Sigmoid colon (tissue), 7 donors: ENCODE measurements around the gene ZNF487. TPM values are rescaled to one million over a fixed set of nuclear protein-coding genes. Genes with fewer than 3 reads are reported as not detected.
"Not testable (repeated sequence)": the region's sequence is repeated elsewhere in the genome, so short reads cannot be mapped to it uniquely, and the experiment has no call there.

ENCODE experiments used
- DNase-seq: peaks from one replicate; pipeline ENCODE4 v3.0.0-alpha.2; 2019
- H3K27ac ChIP-seq, 4 donors: fragments of 200-600 bp; sonication (generic); one replicate each; pipeline ENCODE4 v1.5.1; 2016 to 2019; ENCODE audit warnings: mild to moderate bottlenecking in 1 of 4
- H3K27me3 ChIP-seq, 3 donors: fragments of 200-600 bp; sonication (generic); one replicate each; pipeline ENCODE4 v1.5.1; 2019; ENCODE audit warnings: mild to moderate bottlenecking in 1 of 3
- H3K36me3 ChIP-seq, 4 donors: fragments of 200-600 bp; sonication (generic); one replicate each; pipeline ENCODE4 v1.5.1; 2016 to 2019
- H3K4me1 ChIP-seq, 4 donors: fragments of 200-600 bp; sonication (generic); one replicate each; pipeline ENCODE4 v1.5.1; 2017 to 2019
- H3K4me3 ChIP-seq, 4 donors: fragments of 200-600 bp; sonication (generic); one replicate each; pipeline ENCODE4 v1.5.1; 2017 to 2019; ENCODE audit warnings: mild to moderate bottlenecking in 2 of 4, moderate library complexity in 1 of 4
- H3K9me3 ChIP-seq, 4 donors: fragments of 200-600 bp in 3 of 4; sonication (generic) in 3 of 4; one replicate each; pipeline versions ENCODE4 v1.5.1 to v1.6.1; 2013 to 2019
- CTCF ChIP-seq, 4 experiments: fragments of 450-650 bp in 3 of 4; fragments of 200-600 bp in 1 of 4; IDR thresholded peaks; one replicate each; pipeline ENCODE4 v1.5.1; 2016 to 2019; ENCODE audit warnings: antibody characterized with exemption in 4 of 4, mild to moderate bottlenecking in 3 of 4, moderate library complexity in 2 of 4
- EP300 ChIP-seq, 4 donors: sonication (generic); formaldehyde crosslinking; IDR thresholded peaks; one replicate each; pipeline ENCODE4 v1.6.1; 2017; ENCODE audit warnings: antibody characterized with exemption in 4 of 4
- POLR2A ChIP-seq, 2 donors: fragments of 450-650 bp; IDR thresholded peaks; one replicate each; pipeline ENCODE4 v1.6.1; 2016; ENCODE audit warnings: antibody characterized with exemption in 2 of 2, mild to moderate bottlenecking in 2 of 2, moderate library complexity in 2 of 2
- POLR2AphosphoS5 ChIP-seq, 4 donors: sonication (generic); formaldehyde crosslinking; IDR thresholded peaks; one replicate each; pipeline ENCODE4 v1.6.1; 2017; ENCODE audit warnings: antibody characterized with exemption in 4 of 4
- WGBS, 2 donors: extraction: QIAGEN DNeasy Blood & Tissue Kit; methylation state at CpG; one replicate each; pipeline ENCODE4 v1.1.7; 2013; 5-methylcytosine and 5-hydroxymethylcytosine counted together
- intact Hi-C: fragments of 100-400 bp; cut with DNase I; formaldehyde crosslinking; loops from one replicate; pipeline ENCODE4 v1.15.1; 2023
- polyA plus RNA-seq, 3 donors: library from polyadenylated mRNA; stranded (reverse); fragments of 200-250 nt; gene quantifications; one replicate each; pipeline ENCODE4 v1.2.3, GENCODE V29; 2013
- total RNA-seq, 4 donors: library from RNA; depleted of rRNA; stranded (reverse); fragments of >200 nt; gene quantifications; one replicate each; pipeline ENCODE4 v1.1.0, GENCODE V29; 2016
- donor health status: healthy with polysubstance abuse.
- donor health status: Bipolar disorder and iron deficiency.
- donor health status: healthy.

Gene ZNF487
- total and polyA plus RNA-seq, 7 donors, result 5.3 to 21.6 (median 6.6) TPM

GRCh38 chr10:43444323-43444722 lies 7.4 kb downstream of the ZNF487 start:
- WGBS, 2 donors, result 71 to 79% methylated on average over 7 of the region's 7 CpGs
- intact Hi-C loops, result no loop called here
- peak; percentile 14 for DNase-seq
- Histone ChIP-seq H3K4me3 (no peak overlapping the region), H3K4me1 (no peaks in the 10 kb centered on the region), H3K9me3 (no peaks in the 10 kb centered on the region), H3K36me3 (peaks cover 0 to 4% (median 0%) of the 10 kb centered on the region in 4 donors), H3K27me3 (no peaks in the 10 kb centered on the region), H3K27ac (no peak overlapping the region)
- TF ChIP-seq EP300 (IDR thresholded peaks at IDR 0.05) (no peak), POLR2A (IDR thresholded peaks at IDR 0.05) (no peak), POLR2AphosphoS5 (IDR thresholded peaks at IDR 0.05) (no peak), CTCF (IDR thresholded peaks at IDR 0.05) (no peak)

- Histone ChIP-seq H3K9me3 (no peaks in the 10 kb centered on the region), H3K4me1 (no peaks in the 10 kb centered on the region), H3K4me3 (no peak overlapping the region), H3K27ac (no peak overlapping the region), H3K27me3 (no peaks in the 10 kb centered on the region), H3K36me3 (peaks cover 0 to 4% (median 0%) of the 10 kb centered on the region in 4 donors)
- TF ChIP-seq POLR2AphosphoS5 (IDR thresholded peaks at IDR 0.05), result no peak
- no peak for TF ChIP-seq POLR2A (IDR thresholded peaks at IDR 0.05)
- TF ChIP-seq CTCF (IDR thresholded peaks at IDR 0.05), result no peak
- TF ChIP-seq EP300 (IDR thresholded peaks at IDR 0.05), result no peak
- intact Hi-C loops, result no loop called here
- 88 to 90% methylated on average over 2 of the region's 2 CpGs for WGBS, 2 donors
- DNase-seq, result no peak
These were observed 8.1 kb downstream of the ZNF487 start for GRCh38 chr10:43444897-43445466.

GRCh38 chr10:43446219-43447017 lies 9.5 kb downstream of the ZNF487 start:
- H3K4me1 ChIP-seq, intact Hi-C loops, H3K9me3 ChIP-seq, H3K27me3 ChIP-seq, DNase-seq, H3K27ac ChIP-seq, H3K4me3 ChIP-seq, H3K36me3 ChIP-seq: not testable (repeated sequence)
- 96 to 98% methylated on average over 53 of the region's 53 CpGs for WGBS, 2 donors

GRCh38 chr10:43448742-43449141 lies 11.8 kb downstream of the ZNF487 start:
- TF ChIP-seq POLR2AphosphoS5 (IDR thresholded peaks at IDR 0.05), result no peak
- TF ChIP-seq EP300 (IDR thresholded peaks at IDR 0.05), result no peak
- no peak for TF ChIP-seq CTCF (IDR thresholded peaks at IDR 0.05)
- no peak for TF ChIP-seq POLR2A (IDR thresholded peaks at IDR 0.05)
- DNase-seq, result no peak
- 94 to 97% methylated on average over 2 of the region's 2 CpGs for WGBS, 2 donors
- Histone ChIP-seq H3K9me3 (no peaks in the 10 kb centered on the region), H3K36me3 (peaks cover 0 to 4% (median 0%) of the 10 kb centered on the region in 4 donors), H3K27ac (no peak overlapping the region), H3K27me3 (no peaks in the 10 kb centered on the region), H3K4me3 (no peak overlapping the region), H3K4me1 (no peaks in the 10 kb centered on the region)
- intact Hi-C loops, result no loop called here

- no peak overlapping the region for H3K4me3 ChIP-seq
- TF ChIP-seq CTCF (IDR thresholded peaks at IDR 0.05) (no peak), EP300 (IDR thresholded peaks at IDR 0.05) (no peak), POLR2A (IDR thresholded peaks at IDR 0.05) (no peak), POLR2AphosphoS5 (IDR thresholded peaks at IDR 0.05) (no peak)
- no peaks in the 10 kb centered on the region for H3K9me3 ChIP-seq
- WGBS, 2 donors, result 46 to 70% methylated on average over 4 of the region's 4 CpGs
- no peaks in the 10 kb centered on the region for H3K27me3 ChIP-seq
- H3K27ac ChIP-seq, result no peak overlapping the region
- no peaks in the 10 kb centered on the region for H3K36me3 ChIP-seq
- no peak for DNase-seq
- peaks cover 0 to 14% (median 11%) of the 10 kb centered on the region in 4 donors for H3K4me1 ChIP-seq
- intact Hi-C loops, result no loop called here
These were observed 15.5 kb downstream of the ZNF487 start for GRCh38 chr10:43452356-43452914.
